Measurements from ENCODE around the gene KRT75.

- TF ChIP-seq POLR2A (IDR thresholded peaks at IDR 0.05; ENCODE audit: low read depth, low read length) (no peak), CTCF (IDR thresholded peaks at IDR 0.05; ENCODE audit: extremely low read depth in 1 of 2, insufficient read depth in 1 of 2, low read depth in 1 of 2, low read length in 2 of 2) (no peak), EZH2 (IDR thresholded peaks at IDR 0.05; ENCODE audit: borderline replicate concordance, low read depth, low read length, severe bottlenecking) (no peak), FOS (IDR thresholded peaks at IDR 0.05; ENCODE audit: borderline replicate concordance, insufficient read depth, low read length) (no peak), POLR2AphosphoS5 (IDR thresholded peaks at IDR 0.05; ENCODE audit: insufficient read depth, low read depth, low read length) (no peak), MAX (IDR thresholded peaks at IDR 0.05; ENCODE audit: insufficient read depth, insufficient read length) (no peak), JUN (IDR thresholded peaks at IDR 0.05; ENCODE audit: borderline replicate concordance, insufficient read depth, insufficient read length, low read depth) (no peak), MYC (IDR thresholded peaks at IDR 0.05; ENCODE audit: low read depth, low read length) (no peak)
Measured at GRCh38 chr12:52411815-52412214, 22.4 kb downstream of the KRT75 start.

All from endothelial cell of umbilical vein (primary cell).